Thoracic aorta (tissue), 2 donors: ENCODE data around the gene CCR6. TPM values are rescaled to one million over a fixed set of nuclear protein-coding genes. Genes with fewer than 3 reads are reported as not detected.

ENCODE experiments used
- ATAC-seq: fragments of 150-250 bp; one replicate; pipeline ENCODE4 v1.8.0; 2017; ENCODE audit warnings: low read depth; ENCODE audit not compliant: insufficient number of reproducible peaks, low FRiP score
- DNase-seq: peaks from one replicate; pipeline ENCODE4 v3.0.0-alpha.2; 2020; ENCODE audit warnings: low spot score
- H3K27ac ChIP-seq, 2 donors: fragments of 200-600 bp; sonication (generic); 1 replicate in 1 of 2; 2 replicates in 1 of 2; pipeline ENCODE4 v1.5.1; 2016; ENCODE audit warnings: mild to moderate bottlenecking in 2 of 2, moderate library complexity in 2 of 2
- H3K27me3 ChIP-seq: fragments of 200-600 bp; sonication (generic); replicated peaks from 2 replicates; pipeline ENCODE4 v1.6.0; 2016; ENCODE audit warnings: mild to moderate bottlenecking; ENCODE audit not compliant: insufficient read depth
- H3K36me3 ChIP-seq: fragments of 200-600 bp; sonication (generic); one replicate; pipeline ENCODE4 v1.5.1; 2016
- H3K4me1 ChIP-seq, 2 donors: fragments of 200-600 bp; sonication (generic); 1 replicate in 1 of 2; 2 replicates in 1 of 2; pipeline versions ENCODE4 v1.5.1 to v1.6.0; 2016; ENCODE audit warnings: low read depth in 2 of 2, mild to moderate bottlenecking in 1 of 2; ENCODE audit not compliant: control insufficient read depth in 1 of 2
- H3K4me3 ChIP-seq: fragments of 200-600 bp; sonication (generic); 2 replicates; pipeline ENCODE4 v1.5.1; 2016; ENCODE audit warnings: mild to moderate bottlenecking
- H3K9me3 ChIP-seq: fragments of 200-600 bp; sonication (generic); 2 replicates; pipeline ENCODE4 v1.5.1; 2016
- CTCF ChIP-seq: fragments of 200-600 bp; sonication (generic); IDR thresholded peaks from one replicate; pipeline ENCODE4 v1.5.1; 2019; ENCODE audit warnings: antibody characterized with exemption
- total RNA-seq, 2 donors: library from RNA; depleted of rRNA; stranded (reverse); fragments of >200 nt; gene quantifications; one replicate each; pipeline versions ENCODE4 v1.1.0 to v1.2.3, GENCODE V29; 2016

Gene CCR6
- total RNA-seq, 2 donors from 2014 or later, result not detected

- DNase-seq (no peak), ATAC-seq (no peak)
- Histone ChIP-seq H3K9me3 (no peaks in the 10 kb centered on the region), H3K27me3 (no peaks in the 10 kb centered on the region), H3K4me1 (no peaks in the 10 kb centered on the region), H3K36me3 (no peaks in the 10 kb centered on the region), H3K27ac (no peak overlapping the region), H3K4me3 (no peak overlapping the region)
- no peak for TF ChIP-seq CTCF
These were observed 31.1 kb upstream of the CCR6 start for GRCh38 chr6:167091805-167092107.

- no peak overlapping the region for H3K4me3 ChIP-seq
- ATAC-seq (no peak), DNase-seq (no peak)
- TF ChIP-seq CTCF, result no peak
- H3K36me3 ChIP-seq, result no peaks in the 10 kb centered on the region
- no peaks in the 10 kb centered on the region for H3K9me3 ChIP-seq
- no peaks in the 10 kb centered on the region for H3K4me1 ChIP-seq
- H3K27ac ChIP-seq, result no peak overlapping the region
- H3K27me3 ChIP-seq, result no peaks in the 10 kb centered on the region
These were observed 30.1 kb upstream of the CCR6 start for GRCh38 chr6:167092672-167093339.

GRCh38 chr6:167093406-167093921 is 29.4 kb upstream of the CCR6 start:
- Histone ChIP-seq H3K27ac (no peak overlapping the region), H3K9me3 (no peaks in the 10 kb centered on the region), H3K36me3 (no peaks in the 10 kb centered on the region), H3K4me1 (no peaks in the 10 kb centered on the region), H3K4me3 (peak overlapping the region; percentile 45), H3K27me3 (no peaks in the 10 kb centered on the region)
- no peak for ATAC-seq
- DNase-seq, result no peak
- TF ChIP-seq CTCF, result no peak

- H3K27me3 ChIP-seq, result no peaks in the 10 kb centered on the region
These were observed 28.9 kb upstream of the CCR6 start for GRCh38 chr6:167093922-167094432.

GRCh38 chr6:167094436-167094819 is 28.5 kb upstream of the CCR6 start:
- no peak for ATAC-seq
- TF ChIP-seq CTCF, result no peak

More at GRCh38 chr6:167093922-167094432, 28.9 kb upstream of the CCR6 start:
- ATAC-seq, result no peak
- Histone ChIP-seq H3K9me3 (no peaks in the 10 kb centered on the region), H3K4me1 (no peaks in the 10 kb centered on the region), H3K27ac (no peak overlapping the region), H3K36me3 (no peaks in the 10 kb centered on the region), H3K4me3 (peak overlapping the region; percentile 45)
- TF ChIP-seq CTCF, result no peak
- no peak for DNase-seq

More at GRCh38 chr6:167094436-167094819, 28.5 kb upstream of the CCR6 start:
- H3K27ac ChIP-seq, result no peak overlapping the region
- H3K4me1 ChIP-seq, result no peaks in the 10 kb centered on the region
- no peaks in the 10 kb centered on the region for H3K9me3 ChIP-seq
- no peaks in the 10 kb centered on the region for H3K27me3 ChIP-seq
- peak overlapping the region; percentile 45 for H3K4me3 ChIP-seq
- H3K36me3 ChIP-seq, result no peaks in the 10 kb centered on the region
- no peak for DNase-seq
